ENCODE data around the gene FOXL2NB.

FOXL2NB gene

DNA sequence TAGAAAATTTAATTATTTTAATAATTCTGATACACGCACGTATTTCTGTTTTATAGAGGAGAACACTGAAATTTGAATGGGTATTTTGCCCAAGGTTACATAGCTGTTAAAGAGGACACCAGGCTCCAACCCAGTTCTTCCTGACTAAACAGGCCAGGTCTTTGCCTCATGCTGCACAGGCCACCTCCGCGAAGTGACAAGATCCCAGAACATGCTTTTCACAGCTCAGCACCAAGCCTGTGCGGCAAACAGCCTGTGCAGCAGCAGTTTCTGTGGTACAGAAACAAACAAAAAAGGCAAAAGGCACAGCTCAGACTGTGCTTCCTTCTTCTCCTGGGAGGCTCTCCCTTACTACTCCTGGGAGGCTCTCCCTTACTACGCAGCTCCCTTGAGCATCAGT is 6.6 kb upstream of the FOXL2NB start:
- Histone ChIP-seq H3K27ac (ENCODE audit: low read depth, low read length, severe bottlenecking) (no peak overlapping the region), H3K4me1 (ENCODE audit: control insufficient read depth, insufficient read depth, low read length, poor library complexity, severe bottlenecking) (peaks cover 38% of the 10 kb centered on the region), H3K36me3 (ENCODE audit: control insufficient read depth, insufficient read depth, low read length) (no peaks in the 10 kb centered on the region), H3K4me3 (ENCODE audit: extremely low read depth, insufficient read depth, low read length, poor library complexity, severe bottlenecking) (no peak overlapping the region), H3K9me3 (ENCODE audit: control insufficient read depth, low read length) (no peaks in the 10 kb centered on the region)
- WGBS, 2 experiments (ENCODE audit: insufficient coverage in 2 of 2) = 64 to 86% methylated on average over 4 of the region's 6 CpGs

DNA sequence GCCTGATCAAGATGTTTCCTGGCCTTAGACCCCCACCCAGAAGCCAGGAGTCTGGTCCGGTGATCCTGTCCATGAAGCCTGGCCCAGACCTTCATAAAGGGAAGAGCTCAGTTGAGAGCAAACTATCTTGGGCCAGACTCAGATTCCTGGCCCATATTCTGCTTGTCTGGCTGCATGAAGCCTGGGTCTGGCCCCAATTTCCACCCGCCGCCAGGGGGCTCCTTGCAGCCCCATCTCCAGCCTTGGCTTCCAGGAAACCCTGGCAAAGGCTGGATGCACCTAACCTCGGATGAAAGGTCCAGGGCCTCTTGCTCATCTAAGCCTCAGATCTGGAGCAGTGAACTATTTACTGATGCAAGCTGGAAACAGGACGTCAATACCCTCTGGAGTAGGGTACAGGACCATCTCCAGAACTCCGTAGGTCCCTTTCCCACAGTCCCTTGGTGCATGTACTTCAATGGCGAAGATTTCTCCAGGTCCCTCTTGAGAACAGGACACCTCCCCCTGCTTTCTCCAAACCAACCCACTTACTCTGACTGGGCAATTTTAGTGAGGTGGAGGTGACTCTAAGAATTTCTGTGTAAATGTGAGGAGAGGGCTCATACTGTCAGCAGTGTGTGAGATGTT is 5.6 kb upstream of the FOXL2NB start:
- 30 to 40% methylated on average over 6 of the region's 7 CpGs for WGBS, 2 experiments (ENCODE audit: insufficient coverage in 2 of 2)
- no peaks in the 10 kb centered on the region for H3K9me3 ChIP-seq (ENCODE audit: control insufficient read depth, low read length)
- peaks cover 38% of the 10 kb centered on the region for H3K4me1 ChIP-seq (ENCODE audit: control insufficient read depth, insufficient read depth, low read length, poor library complexity, severe bottlenecking)
- no peak overlapping the region for H3K27ac ChIP-seq (ENCODE audit: low read depth, low read length, severe bottlenecking)
- H3K36me3 ChIP-seq (ENCODE audit: control insufficient read depth, insufficient read depth, low read length) = no peaks in the 10 kb centered on the region
- no peak overlapping the region for H3K4me3 ChIP-seq (ENCODE audit: extremely low read depth, insufficient read depth, low read length, poor library complexity, severe bottlenecking)

DNA sequence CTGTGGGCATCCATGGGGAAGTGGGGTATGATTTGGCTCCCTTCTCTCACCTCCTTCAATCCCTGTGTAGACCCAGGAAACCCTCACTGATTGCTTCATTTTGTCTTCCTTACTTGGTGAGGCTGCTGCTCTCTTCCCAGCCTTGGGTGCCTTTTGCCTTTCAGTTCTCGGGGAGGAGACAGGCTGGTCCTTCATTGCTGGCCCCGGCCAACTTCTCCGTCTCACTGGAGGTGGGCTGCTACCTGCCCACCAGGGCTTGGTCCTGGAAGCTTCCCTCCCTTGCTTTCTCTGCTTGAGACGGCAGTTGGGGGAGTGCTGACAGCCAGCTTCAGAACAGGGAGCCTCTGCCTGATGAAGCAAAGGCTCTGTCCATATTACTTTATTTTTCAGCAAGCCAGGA is 4.7 kb upstream of the FOXL2NB start:
- Histone ChIP-seq H3K9me3 (ENCODE audit: control insufficient read depth, low read length) (no peaks in the 10 kb centered on the region), H3K36me3 (ENCODE audit: control insufficient read depth, insufficient read depth, low read length) (no peaks in the 10 kb centered on the region), H3K4me1 (ENCODE audit: control insufficient read depth, insufficient read depth, low read length, poor library complexity, severe bottlenecking) (peaks cover 31% of the 10 kb centered on the region), H3K27ac (ENCODE audit: low read depth, low read length, severe bottlenecking) (no peak overlapping the region), H3K4me3 (ENCODE audit: extremely low read depth, insufficient read depth, low read length, poor library complexity, severe bottlenecking) (no peak overlapping the region)
- WGBS, 2 experiments (ENCODE audit: insufficient coverage in 2 of 2) = 81 to 85% methylated on average over 4 of the region's 4 CpGs

DNA sequence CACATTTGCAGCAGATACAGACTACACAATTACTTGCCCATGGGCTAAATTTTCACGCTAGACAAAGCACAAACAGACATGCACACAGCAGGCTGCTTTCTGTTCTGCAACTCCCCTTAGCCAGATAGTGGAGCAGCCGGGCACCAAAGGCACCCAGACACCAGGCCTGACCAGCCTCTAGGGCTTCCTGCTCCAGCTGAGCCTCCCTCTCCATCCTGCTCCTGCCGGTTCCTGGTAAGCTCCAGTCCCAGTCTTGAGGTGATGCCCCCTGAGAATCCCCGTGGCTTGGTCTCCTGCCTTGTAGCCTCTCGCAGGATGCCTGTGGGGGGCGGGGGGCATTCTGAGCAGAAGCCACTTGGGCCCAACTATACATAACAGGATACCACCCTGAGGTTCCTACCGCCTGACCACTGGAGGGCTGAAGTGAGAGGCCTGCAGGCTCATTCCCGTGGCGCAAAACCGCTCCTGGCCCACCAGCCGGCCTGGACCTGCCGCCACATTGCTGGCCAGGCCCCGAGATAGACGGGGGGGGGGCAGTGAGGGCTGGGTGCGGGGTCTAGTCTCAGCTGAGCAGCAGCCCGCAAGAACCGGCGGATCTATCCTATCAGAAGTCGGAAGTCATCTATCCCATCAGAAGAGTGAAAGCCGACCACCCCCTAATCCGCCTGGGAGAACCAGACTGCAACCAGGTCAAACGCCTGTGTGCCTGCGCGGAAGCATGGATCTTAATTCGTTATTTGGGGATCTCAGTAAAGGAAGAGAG is 4.0 kb upstream of the FOXL2NB start:
- Histone ChIP-seq H3K4me3 (ENCODE audit: extremely low read depth, insufficient read depth, low read length, poor library complexity, severe bottlenecking) (no peak overlapping the region), H3K36me3 (ENCODE audit: control insufficient read depth, insufficient read depth, low read length) (no peaks in the 10 kb centered on the region), H3K27ac (ENCODE audit: low read depth, low read length, severe bottlenecking) (no peak overlapping the region), H3K9me3 (ENCODE audit: control insufficient read depth, low read length) (no peaks in the 10 kb centered on the region), H3K4me1 (ENCODE audit: control insufficient read depth, insufficient read depth, low read length, poor library complexity, severe bottlenecking) (peaks cover 26% of the 10 kb centered on the region)
- WGBS, 2 experiments (ENCODE audit: insufficient coverage in 2 of 2) = 12 to 28% methylated on average over 8 to 12 of the region's 25 CpGs

DNA sequence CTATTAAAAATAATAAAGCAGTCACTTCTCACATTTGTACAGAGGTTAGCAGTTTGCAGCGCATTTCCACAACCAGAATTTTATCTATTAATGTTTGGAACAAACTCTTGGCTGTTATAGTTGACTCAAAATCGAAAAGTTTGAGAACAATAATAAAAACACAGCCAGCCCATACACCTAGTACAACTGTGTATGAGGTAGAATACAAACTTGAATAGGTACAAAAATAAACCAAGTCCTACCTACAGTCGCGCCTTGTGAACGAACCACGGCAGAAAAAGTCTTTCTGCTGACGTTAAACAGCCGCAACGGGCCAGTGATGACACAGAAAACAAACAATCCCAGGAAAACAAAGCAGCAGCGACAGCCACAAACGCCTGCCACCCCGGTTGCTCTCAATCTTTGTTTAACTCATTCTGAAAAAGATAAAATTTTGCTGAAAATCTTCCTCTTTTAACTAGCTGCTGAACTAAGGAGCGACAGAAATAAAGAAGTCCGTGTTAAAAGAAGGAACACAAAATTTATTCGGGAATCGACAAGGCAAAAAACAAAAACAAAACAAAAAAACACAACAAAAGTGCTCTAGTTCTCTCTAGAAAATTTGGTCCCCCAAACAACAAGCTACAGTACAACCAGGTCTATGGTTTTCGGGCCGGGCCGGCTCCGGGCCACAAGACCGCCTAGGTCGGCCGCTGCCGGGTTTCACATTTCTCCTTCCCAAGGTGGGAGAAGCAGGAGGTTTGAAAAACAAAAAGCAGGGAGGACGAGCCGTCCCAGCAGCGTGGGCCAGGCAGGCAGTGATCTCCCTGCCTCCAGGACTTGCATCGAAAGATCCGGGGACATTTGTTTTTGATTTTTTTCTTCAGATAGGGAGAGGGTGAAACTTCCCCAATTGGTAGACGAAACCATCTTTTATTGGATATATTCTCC is 3.0 kb upstream of the FOXL2NB start:
- Histone ChIP-seq H3K36me3 (ENCODE audit: control insufficient read depth, insufficient read depth, low read length) (no peaks in the 10 kb centered on the region), H3K27ac (ENCODE audit: low read depth, low read length, severe bottlenecking) (no peak overlapping the region), H3K9me3 (ENCODE audit: control insufficient read depth, low read length) (no peaks in the 10 kb centered on the region), H3K4me1 (ENCODE audit: control insufficient read depth, insufficient read depth, low read length, poor library complexity, severe bottlenecking) (peaks cover 24% of the 10 kb centered on the region), H3K4me3 (ENCODE audit: extremely low read depth, insufficient read depth, low read length, poor library complexity, severe bottlenecking) (peak overlapping the region; percentile 27)
- 0 to 2% methylated on average over 7 to 20 of the region's 30 CpGs for WGBS, 2 experiments (ENCODE audit: insufficient coverage in 2 of 2)

DNA sequence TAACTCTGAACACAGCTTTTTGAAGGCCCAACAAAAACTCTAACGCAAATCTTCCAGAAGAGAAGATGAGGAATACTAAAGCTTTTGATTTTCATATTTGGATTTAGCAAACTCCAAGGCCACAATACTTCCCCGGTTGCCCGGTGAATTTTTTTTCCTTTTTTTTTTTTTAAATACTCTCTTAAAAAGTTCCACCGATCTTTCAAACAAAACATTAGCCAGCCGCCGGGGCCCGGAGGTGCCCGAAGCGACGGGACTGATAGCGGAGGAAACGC is 2.4 kb upstream of the FOXL2NB start:
- Histone ChIP-seq H3K36me3 (ENCODE audit: control insufficient read depth, insufficient read depth, low read length) (no peaks in the 10 kb centered on the region), H3K27ac (ENCODE audit: low read depth, low read length, severe bottlenecking) (no peak overlapping the region), H3K4me1 (ENCODE audit: control insufficient read depth, insufficient read depth, low read length, poor library complexity, severe bottlenecking) (peaks cover 24% of the 10 kb centered on the region), H3K4me3 (ENCODE audit: extremely low read depth, insufficient read depth, low read length, poor library complexity, severe bottlenecking) (peak overlapping the region; percentile 27), H3K9me3 (ENCODE audit: control insufficient read depth, low read length) (no peaks in the 10 kb centered on the region)
- 0% methylated on average over 3 of the region's 12 CpGs for WGBS, 2 experiments (ENCODE audit: insufficient coverage in 2 of 2)

DNA sequence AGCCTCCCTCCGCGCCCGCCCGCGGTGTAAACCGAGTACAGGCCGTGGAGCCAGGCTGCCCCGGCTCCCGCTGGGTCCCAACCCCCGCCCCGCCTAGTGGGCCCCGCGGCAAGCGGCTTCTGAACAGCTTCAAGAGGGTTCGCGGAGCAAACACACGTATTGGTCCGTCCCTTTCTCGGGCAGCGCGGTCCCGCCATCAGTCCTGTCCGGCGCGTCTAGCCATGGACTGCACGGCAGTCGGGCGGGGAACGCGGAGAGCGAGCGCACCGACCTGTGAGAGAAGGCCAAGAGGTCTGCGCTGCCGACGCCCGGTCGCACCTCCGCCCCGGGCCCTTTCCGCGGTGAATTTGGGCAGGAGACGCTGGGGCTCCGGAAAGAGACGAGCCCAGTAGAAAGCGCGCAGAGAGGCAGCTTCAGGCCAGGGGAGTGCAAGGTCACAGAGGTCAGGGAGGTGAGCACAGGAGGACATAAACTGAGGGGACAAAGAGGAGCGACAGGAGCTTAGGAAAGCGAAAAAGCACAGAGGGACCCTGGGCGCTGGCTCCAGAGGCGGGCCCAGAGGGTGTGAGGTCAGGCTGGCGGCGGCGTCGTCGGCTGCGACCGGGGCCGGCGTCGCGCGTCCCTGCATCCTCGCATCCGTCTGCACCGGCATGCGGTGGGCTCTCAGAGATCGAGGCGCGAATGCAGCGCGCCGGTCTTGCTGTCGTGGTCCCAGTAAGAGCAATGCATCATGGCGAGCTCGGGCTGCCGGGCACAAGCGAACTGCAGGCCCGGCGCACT is 1.9 kb upstream of the FOXL2NB start:
- Histone ChIP-seq H3K4me1 (ENCODE audit: control insufficient read depth, insufficient read depth, low read length, poor library complexity, severe bottlenecking) (peaks cover 24% of the 10 kb centered on the region), H3K9me3 (ENCODE audit: control insufficient read depth, low read length) (no peaks in the 10 kb centered on the region), H3K4me3 (ENCODE audit: extremely low read depth, insufficient read depth, low read length, poor library complexity, severe bottlenecking) (peak overlapping the region; percentile 27), H3K36me3 (ENCODE audit: control insufficient read depth, insufficient read depth, low read length) (no peaks in the 10 kb centered on the region), H3K27ac (ENCODE audit: low read depth, low read length, severe bottlenecking) (no peak overlapping the region)
- WGBS, 2 experiments (ENCODE audit: insufficient coverage in 2 of 2) = 2% methylated on average over 63 to 71 of the region's 80 CpGs

DNA sequence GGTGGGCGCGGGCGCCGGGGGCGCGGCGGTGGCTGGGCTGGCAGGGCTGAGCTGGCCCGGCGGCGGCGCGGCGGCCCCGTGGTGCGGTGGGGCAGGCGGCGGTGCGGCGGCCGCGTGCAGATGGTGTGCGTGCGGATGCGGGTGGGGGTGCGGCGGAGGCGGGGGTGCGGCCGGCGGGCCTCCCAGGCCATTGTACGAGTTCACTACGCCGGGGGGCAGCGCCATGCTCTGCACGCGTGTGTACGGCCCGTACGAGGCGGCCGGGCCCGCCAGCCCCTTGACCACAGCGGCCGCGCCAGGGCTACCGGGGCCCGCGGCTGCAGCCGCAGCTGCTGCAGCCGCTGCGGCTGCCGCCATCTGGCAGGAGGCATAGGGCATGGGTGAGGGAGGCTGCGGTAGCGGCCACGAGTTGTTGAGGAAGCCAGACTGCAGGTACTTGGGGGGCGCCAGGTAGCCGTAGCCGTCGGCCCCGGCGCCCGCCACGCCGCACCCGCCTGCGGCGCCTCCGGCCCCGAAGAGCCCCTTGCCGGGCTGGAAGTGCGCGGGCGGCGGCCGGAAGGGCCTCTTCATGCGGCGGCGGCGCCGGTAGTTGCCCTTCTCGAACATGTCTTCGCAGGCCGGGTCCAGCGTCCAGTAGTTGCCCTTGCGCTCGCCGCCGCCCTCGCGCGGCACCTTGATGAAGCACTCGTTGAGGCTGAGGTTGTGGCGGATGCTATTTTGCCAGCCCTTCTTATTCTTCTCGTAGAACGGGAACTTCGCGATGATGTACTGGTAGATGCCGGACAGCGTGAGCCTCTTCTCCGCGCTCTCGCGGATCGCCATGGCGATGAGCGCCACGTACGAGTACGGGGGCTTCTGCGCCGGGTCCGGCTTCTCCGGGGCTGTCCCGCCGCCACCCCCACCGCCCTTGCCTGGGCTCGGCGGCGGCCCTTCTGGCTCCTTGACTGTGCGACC is 1.0 kb upstream of the FOXL2NB start:
- H3K4me1 ChIP-seq (ENCODE audit: control insufficient read depth, insufficient read depth, low read length, poor library complexity, severe bottlenecking) = peaks cover 21% of the 10 kb centered on the region
- no peak overlapping the region for H3K27ac ChIP-seq (ENCODE audit: low read depth, low read length, severe bottlenecking)
- peak overlapping the region; percentile 41 for H3K4me3 ChIP-seq (ENCODE audit: extremely low read depth, insufficient read depth, low read length, poor library complexity, severe bottlenecking)
- H3K9me3 ChIP-seq (ENCODE audit: control insufficient read depth, low read length) = no peaks in the 10 kb centered on the region
- H3K36me3 ChIP-seq (ENCODE audit: control insufficient read depth, insufficient read depth, low read length) = no peaks in the 10 kb centered on the region
- 1 to 2% methylated on average over 70 to 91 of the region's 120 CpGs for WGBS, 2 experiments (ENCODE audit: insufficient coverage in 2 of 2)

DNA sequence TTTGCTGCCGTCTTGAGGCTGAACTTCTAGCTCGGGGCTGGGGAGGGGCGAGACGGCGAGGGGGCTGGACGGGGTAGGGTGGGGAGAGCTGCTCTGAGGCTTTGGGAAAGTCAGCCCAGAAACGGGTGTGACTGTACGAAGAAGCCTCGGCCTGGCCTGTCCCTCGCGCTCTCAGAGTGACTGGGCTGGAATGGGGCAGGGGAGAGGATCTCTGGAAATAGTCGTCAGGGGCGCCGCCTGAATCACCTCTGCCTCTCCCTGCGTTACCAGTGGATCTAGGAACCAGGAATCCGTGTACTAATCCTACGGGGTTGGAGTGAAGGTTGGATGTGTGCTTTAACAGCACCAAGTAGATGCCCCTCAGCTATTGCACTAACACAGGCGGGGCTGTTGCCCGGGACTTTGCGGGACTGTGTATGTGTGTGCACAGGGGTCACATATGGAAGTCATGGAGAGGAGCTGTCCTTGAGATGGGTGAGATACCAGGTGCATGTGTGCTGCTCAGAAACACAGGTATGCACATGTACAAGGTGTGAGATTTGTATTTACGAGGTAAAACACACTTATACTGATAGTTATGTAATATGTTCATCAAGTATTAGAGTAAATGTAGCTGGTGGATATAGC is 591 bp downstream of the FOXL2NB start:
- no peak overlapping the region for H3K27ac ChIP-seq (ENCODE audit: low read depth, low read length, severe bottlenecking)
- no peaks in the 10 kb centered on the region for H3K9me3 ChIP-seq (ENCODE audit: control insufficient read depth, low read length)
- 0 to 11% methylated on average over 7 to 20 of the region's 21 CpGs for WGBS, 2 experiments (ENCODE audit: insufficient coverage in 2 of 2)
- H3K36me3 ChIP-seq (ENCODE audit: control insufficient read depth, insufficient read depth, low read length) = no peaks in the 10 kb centered on the region
- H3K4me1 ChIP-seq (ENCODE audit: control insufficient read depth, insufficient read depth, low read length, poor library complexity, severe bottlenecking) = peaks cover 21% of the 10 kb centered on the region
- H3K4me3 ChIP-seq (ENCODE audit: extremely low read depth, insufficient read depth, low read length, poor library complexity, severe bottlenecking) = peak overlapping the region; percentile 41
